ENCODE data around the gene HTN1.
"Not testable (repeated sequence)": the region's sequence is repeated elsewhere in the genome, so short reads cannot be mapped to it uniquely, and the experiment has no call there.

Gene HTN1

DNA sequence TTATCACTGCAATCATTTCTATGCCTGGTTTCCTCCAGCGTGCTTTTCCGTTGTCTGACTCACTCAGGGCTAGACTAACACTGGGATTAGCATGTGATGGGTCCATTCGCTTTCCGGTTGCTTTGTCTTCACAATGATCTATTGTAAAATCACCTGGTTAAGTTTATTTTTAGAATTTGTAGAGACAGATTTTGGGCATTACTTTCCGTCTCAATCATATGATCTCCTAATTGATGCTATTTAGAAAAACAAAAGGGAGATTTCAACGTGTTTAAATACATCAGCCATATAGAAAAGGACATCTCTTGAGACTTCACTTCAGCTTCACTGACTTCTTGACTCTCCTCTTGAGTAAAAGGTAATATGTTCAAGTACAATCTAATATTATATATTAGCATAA, at the start of gene HTN1:
Gene HTN1, plus strand, starts transcription at position 301 of the 400 bp plus-strand sequence. CDS start 2,639 bp downstream, outside the sequence.
- not testable (repeated sequence) for DNase-seq

DNA sequence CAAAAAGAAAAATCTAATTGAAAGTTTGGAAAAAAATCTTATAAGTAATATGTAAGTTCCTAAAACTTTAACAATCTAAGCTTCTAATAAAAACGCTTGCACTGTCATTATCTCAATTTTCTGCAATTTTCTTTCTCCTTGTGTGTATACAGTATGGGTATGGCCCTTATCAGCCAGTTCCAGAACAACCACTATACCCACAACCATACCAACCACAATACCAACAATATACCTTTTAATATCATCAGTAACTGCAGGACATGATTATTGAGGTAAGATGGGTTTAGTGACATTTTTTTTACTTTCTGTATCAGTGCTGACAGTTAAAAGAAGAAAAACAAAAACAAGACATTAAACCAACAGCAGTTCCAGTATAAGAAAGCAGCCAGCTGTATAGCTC, 49.5 kb upstream of the HTN1 start:
- no peak for DNase-seq

DNA sequence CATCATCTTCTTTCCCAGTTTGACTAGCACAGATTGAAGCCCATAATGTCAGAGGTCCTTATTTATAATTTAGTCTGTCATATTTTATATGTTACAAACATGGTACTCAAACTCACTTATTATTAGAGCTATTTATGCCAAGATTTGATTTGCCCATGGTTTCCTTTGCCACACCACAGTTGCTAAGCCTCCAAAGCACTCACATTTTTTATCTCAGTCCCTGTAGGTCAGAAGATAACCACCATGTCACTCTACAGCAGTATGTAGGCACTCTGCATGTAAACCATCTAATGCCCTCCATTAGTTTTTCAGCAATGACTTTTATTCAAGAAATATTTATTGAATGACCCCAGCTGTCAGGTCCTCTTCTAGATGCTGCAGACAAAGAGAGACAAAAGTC, 47.7 kb upstream of the HTN1 start:
- DNase-seq: no peak

DNA sequence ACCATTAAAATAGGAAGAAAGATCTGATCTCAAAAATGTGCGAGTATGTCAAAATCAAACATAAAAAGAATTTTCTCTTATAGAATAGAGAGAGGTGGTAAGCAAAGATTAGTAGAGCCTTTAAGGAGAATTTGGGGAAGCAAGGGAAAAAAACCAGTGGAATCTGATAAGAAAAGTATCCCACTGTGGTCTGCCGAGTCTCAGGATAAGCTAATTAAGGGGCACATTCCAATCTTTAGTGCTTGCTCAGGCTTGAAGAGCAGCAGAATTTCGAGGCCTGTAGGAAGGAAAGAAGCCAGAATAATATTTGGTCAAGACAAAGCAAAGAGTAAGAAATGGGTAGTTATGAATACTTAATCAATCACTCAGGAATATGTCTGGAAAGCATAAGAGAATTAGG, 41.5 kb upstream of the HTN1 start:
- no peak for DNase-seq

DNA sequence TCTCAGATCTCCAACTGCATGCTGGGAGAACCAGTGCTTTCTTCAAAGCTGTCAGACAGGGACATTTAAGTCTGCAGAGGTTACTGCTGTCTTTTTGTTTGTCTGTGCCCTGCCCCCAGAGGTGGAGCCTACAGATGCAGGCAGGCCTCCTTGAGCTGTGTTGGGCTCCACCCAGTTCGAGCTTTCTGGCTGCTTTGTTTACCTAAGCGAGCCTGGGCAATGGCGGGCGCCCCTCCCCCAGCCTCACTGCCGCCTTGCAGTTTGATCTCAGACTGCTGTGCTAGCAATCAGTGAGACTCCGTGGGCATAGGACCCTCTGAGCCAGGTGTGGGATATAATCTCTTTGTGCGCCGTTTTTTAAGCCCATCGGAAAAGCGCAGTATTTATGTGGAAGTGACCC, 31.2 kb upstream of the HTN1 start:
- not testable (repeated sequence) for DNase-seq

DNA sequence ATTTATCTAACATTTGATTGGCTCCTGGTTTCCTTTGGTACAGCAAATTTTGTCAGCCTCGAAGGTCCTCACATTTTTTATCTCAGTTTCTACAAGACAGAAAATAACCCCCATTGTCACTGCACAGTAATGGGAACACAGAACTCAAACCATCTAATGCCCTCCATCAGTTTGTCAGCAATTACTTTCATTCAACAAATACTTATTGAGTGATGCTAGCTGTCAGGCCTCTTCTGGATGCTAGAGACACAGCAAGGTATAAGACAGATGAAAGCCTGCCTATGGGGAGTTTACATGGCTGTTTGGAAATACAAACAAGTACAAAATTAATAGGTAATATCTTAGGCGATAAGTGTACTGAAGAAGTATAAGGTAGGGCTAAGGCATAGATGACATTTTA, 27.0 kb upstream of the HTN1 start:
- DNase-seq: no peak

DNA sequence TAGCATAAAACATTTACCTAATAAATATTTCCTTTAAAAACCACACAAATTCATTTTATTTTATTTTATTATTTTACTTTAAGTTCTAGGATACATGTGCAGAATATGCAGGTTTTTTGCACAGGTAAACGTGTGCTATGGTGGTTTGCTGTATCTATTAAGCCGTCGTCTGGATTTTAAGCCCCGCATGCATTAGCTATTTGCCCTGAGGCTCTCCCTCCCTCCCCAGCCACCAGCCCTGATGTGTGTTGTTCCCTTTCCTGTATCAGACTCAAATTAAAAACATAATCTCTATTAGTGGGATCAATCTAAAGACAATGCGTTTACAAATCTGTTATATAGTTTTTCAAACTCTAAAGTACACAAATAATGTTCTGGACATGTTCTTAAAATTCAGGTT, 23.2 kb upstream of the HTN1 start:
- DNase-seq: no peak

DNA sequence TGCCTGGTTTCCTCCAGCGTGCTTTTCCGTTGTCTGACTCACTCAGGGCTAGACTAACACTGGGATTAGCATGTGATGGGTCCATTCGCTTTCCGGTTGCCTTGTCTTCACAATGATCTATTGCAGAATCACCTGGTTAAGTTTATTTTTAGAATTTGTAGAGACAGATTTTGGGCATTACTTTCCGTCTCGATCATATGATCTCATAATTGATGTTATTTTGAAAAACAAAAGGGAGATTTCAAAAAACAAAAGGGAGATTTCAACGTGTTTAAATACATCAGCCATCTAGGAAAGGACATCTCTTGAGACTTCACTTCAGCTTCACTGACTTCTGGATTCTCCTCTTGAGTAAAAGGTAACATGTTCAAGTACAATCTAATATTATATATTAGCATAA, 22.1 kb upstream of the HTN1 start, which contains the start of gene HTN3:
Gene HTN3, plus strand, starts transcription at position 301 of the 400 bp plus-strand sequence. CDS start 2,282 bp downstream, outside the sequence.
- not testable (repeated sequence) for DNase-seq

DNA sequence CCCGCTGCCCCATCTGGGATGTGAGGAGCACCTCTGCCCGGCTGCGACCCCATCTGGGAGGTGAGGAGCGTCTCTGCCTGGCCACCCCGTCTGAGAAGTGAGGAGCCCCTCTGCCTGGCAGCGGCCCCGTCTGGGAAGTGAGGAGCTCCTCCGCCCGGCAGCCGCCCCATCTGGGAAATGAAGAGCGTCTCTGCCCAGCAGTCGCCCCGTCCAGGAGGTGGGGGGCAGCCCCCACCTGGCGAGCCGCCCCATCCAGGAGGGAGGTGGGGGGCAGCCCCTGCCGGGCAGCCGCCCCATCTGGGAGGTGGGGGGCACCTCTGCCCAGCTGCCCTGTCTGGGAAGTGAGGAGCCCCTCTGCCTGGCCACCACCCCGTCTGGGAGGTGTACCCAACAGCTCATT, 12.7 kb upstream of the HTN1 start:
- not testable (repeated sequence) for DNase-seq

DNA sequence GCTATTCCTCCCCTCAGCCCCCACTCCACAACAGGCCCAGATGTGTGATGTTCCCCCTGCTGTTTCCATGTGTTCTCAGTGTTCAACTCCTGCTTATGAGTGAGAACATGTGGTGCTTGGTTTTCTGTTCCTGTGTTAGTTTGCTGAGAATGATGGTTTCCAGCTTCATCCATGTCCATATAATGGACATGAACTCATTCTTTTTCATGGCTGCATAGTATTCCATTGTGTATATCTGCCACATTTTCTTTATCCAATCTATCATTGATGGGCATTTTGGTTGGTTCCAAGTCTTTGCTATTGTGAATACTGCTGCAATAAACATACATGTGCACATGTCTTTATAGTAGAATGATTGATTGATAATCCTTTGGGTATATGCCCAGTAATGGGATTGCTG, 10.3 kb upstream of the HTN1 start:
- DNase-seq: not testable (repeated sequence)

DNA sequence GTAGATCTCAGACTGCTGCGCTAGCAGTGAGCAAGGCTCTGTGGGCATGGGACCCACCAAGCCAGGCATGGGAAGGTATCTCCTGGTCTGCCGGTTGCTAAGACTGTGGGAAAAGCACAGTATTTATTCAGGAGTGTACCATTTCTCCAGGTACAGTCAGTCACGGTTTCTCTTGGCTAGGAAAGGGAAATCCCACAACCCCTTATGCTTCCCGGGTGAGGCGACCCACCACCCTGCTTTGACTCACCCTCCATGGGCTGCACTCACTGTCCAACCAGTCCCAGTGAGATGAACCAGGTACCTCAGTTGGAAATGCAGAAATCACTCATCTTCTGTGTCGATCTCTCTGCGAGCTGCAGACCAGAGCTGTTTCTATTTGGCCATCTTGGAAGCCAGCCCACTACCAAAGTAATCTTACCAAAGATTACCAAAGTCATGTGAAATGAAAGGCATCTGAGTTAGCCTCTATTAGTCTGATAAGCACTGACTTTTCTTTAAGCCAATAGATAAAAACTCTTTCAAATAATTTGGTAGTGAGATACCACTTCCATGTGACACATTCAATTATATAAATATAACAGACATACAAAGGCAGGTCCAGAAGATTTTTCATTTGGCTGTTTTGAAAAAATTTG, 8.5 kb upstream of the HTN1 start:
- DNase-seq: no peak

DNA sequence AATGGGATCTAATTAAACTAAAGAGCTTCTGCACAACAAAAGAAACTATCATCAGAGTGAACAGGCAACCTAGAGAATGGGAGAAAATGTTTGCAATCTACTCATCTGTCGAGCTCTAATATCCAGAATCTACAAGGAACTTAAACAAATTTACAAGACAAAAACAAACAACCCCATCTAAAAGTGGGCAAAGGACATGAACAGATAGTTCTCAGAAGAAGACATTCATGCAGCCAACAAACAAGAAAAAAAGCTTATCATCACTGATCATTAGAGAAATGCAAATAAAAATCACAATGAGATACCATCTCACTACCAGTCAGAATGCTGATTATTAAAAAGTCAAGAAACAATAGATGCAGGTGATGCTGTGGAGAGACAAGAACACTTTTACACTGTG, 6.3 kb downstream of the HTN1 start:
- not testable (repeated sequence) for DNase-seq

DNA sequence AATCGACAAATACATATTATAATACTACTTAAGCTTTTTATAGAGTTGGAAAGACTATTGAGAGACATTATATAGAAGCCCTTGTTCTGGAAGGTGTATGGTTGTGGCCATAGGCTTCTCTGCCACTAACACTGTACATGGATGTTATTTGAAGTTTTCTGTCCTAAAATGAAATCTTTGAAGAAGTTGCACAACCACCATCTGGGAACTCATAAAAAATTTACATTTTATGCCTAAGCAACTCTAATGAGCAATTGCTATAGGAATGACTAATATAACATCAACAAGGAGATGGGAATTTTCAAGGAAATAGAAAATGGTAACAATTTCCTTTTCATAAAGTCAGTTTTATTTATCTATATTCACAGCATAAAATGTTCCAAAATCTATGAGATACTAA, 7.4 kb downstream of the HTN1 start:
- no peak for DNase-seq

DNA sequence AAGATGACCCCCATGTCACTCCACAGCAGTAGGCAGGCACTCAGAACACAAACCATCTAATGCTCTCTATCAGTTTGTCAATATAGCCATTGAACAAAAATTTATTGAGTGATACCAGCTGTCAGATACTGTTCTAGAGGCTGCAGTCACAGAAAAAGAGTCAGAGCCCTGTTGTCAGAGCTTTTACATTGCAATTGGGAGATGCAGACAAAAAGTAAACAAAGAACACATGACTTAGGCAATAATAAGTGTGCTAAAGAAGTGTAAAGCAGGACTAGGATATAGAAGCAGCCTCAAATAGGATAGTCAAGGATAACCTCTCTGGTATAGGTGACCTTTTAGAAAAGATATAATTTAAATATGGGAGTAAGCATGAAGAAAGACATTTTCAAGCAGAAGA, 8.9 kb downstream of the HTN1 start:
- DNase-seq: no peak

DNA sequence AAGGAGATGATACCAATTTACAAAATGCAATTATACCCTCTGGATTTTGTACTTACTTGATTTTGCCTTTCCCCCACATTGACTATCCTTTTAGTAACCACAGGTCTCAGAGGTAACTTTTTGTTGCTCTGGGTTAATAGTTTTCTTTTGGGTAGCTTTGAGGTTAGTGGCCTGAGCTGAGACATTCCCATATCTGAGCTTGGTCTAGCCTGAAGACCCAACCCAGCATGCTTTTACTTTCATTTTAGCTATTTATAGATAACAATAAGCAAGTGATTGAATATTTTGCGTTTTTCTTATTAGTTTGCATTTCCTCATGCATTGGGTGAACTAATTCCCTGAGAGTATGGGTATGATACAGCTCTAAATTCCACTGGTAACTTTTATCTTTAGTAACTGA, 11.8 kb downstream of the HTN1 start:
- no peak for DNase-seq

DNA sequence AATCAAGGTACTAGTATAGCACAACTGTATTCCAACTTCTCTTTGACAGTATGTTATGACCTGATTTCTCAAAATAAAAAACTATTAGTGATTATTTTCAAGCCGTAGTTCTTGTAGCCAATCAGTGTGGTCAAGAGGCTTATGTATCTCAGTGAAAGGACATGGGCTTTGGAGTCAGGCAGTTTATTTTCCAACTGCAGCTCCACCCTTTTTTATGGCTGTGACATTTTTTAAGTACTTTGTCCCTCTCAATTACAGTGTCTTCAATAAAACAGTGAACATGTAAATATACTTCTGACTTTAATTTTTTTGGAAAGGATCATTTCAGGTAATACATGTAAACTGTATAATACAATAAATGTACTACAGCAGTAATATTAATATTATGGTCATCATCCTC, 30.0 kb downstream of the HTN1 start:
- no peak for DNase-seq

DNA sequence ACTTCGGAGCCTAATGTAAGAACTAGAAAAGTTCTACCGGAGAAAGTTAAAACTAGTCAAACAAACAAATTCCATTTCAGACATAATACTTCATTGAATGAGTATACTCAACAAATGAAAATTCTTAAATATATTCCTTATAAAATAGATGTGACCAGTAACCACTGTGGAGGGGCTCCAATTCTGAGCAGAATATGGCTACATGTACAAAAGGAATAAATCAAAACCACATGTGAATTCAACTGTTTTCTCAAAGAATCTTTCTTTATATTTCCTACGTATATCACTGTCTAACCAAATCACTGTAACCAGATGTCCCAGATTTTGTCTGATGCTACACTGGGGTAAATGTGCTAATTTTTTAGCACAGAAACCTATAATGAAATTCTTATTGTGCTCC, 49.0 kb downstream of the HTN1 start:
- no peak for DNase-seq

Measured in Kasumi-1 (cell line).